Raji (cell line): ENCODE results near the gene PIP5K1B.

Experiments
- POLR2A ChIP-seq: IDR thresholded peaks from 2 replicates; pipeline ENCODE4 v1.6.1; 2011; ENCODE audit warnings: low read depth, low read length, control low read depth; ENCODE audit not compliant: insufficient read depth

The PIP5K1B gene

GRCh38 chr9:68996462-68996861 lies 291.4 kb downstream of the PIP5K1B start:
- TF ChIP-seq POLR2A = no peak

GRCh38 chr9:68997666-68998065 lies 292.6 kb downstream of the PIP5K1B start:
- no peak for TF ChIP-seq POLR2A

- no peak for TF ChIP-seq POLR2A
Measured at GRCh38 chr9:68998385-68998784, 293.3 kb downstream of the PIP5K1B start.

GRCh38 chr9:68998812-68999211 lies 293.8 kb downstream of the PIP5K1B start:
- no peak for TF ChIP-seq POLR2A

- no peak for TF ChIP-seq POLR2A
Measured at GRCh38 chr9:68999393-69000105, 294.5 kb downstream of the PIP5K1B start.

GRCh38 chr9:69001921-69002320 lies 296.9 kb downstream of the PIP5K1B start:
- no peak for TF ChIP-seq POLR2A

- no peak for TF ChIP-seq POLR2A
Measured at GRCh38 chr9:69003051-69003450, 298.0 kb downstream of the PIP5K1B start.

- no peak for TF ChIP-seq POLR2A
Measured at GRCh38 chr9:69004836-69005235, 299.8 kb downstream of the PIP5K1B start.

GRCh38 chr9:69009708-69010107 lies 304.7 kb downstream of the PIP5K1B start:
- TF ChIP-seq POLR2A = no peak

GRCh38 chr9:69012696-69013381 lies 307.8 kb downstream of the PIP5K1B start:
- TF ChIP-seq POLR2A = no peak

- no peak for TF ChIP-seq POLR2A
Measured at GRCh38 chr9:69013382-69013727, 308.3 kb downstream of the PIP5K1B start.

- TF ChIP-seq POLR2A = no peak
Measured at GRCh38 chr9:69014013-69014412, 309.0 kb downstream of the PIP5K1B start, which contains the start of gene PRKACG. Gene PRKACG (minus strand): TSS chr9:69014113. CDS start chr9:69014092, 21 bp downstream.

- no peak for TF ChIP-seq POLR2A
Measured at GRCh38 chr9:69016191-69017096, 311.4 kb downstream of the PIP5K1B start.

- no peak for TF ChIP-seq POLR2A
Measured at GRCh38 chr9:69018737-69019136, 313.7 kb downstream of the PIP5K1B start.

- no peak for TF ChIP-seq POLR2A
Measured at GRCh38 chr9:69019808-69020207, 314.8 kb downstream of the PIP5K1B start.
